Measurements from ENCODE around the gene TMEM250. TPM values are rescaled to one million over a fixed set of nuclear protein-coding genes. Genes with fewer than 3 reads are reported as not detected.

Gene TMEM250
- total and polyA plus RNA-seq, 9 of the 15 experiments (the other 6 are each of a cell fraction or from before 2014, with no cell fraction given), result 0.32 to 44.6 (median 12.2) TPM

DNA sequence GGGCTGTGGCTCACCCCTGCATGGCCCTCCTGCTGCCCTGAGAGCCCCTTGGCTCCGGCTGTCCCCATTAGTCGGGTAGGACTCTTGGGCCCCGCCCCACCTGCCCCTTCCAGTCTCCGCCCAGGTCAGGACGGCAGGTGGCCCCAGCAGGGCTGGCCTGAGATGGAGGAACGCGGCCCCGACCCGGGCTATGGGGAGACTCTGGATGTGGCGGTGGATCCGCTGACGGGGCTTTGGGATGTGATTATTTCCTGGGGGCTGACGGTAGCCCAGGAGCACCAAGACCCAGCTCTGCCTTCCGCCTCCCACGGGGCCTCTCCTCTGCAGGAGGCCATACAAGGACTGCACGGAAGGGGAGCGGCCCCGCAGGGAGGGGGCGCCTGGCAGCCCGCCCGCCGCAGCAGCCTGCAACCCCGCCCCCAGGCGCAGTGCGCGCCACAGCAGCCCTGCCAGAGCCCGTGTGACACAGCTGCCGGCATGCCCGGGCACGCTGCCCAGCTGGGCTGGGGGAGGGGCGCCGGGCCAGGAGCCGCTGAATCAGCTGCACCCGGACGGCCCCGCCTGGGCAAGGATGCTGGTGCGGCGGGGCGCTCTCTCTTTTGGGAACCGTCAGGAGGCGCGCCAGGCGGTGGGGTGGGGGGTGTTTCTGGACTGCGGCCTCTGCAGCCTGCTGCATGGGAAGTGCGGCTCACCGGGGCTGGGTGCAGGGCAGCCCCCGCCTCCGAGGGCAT, 9.2 kb downstream of the TMEM250 start (continued):
- TF ChIP-seq, protein P1, sequence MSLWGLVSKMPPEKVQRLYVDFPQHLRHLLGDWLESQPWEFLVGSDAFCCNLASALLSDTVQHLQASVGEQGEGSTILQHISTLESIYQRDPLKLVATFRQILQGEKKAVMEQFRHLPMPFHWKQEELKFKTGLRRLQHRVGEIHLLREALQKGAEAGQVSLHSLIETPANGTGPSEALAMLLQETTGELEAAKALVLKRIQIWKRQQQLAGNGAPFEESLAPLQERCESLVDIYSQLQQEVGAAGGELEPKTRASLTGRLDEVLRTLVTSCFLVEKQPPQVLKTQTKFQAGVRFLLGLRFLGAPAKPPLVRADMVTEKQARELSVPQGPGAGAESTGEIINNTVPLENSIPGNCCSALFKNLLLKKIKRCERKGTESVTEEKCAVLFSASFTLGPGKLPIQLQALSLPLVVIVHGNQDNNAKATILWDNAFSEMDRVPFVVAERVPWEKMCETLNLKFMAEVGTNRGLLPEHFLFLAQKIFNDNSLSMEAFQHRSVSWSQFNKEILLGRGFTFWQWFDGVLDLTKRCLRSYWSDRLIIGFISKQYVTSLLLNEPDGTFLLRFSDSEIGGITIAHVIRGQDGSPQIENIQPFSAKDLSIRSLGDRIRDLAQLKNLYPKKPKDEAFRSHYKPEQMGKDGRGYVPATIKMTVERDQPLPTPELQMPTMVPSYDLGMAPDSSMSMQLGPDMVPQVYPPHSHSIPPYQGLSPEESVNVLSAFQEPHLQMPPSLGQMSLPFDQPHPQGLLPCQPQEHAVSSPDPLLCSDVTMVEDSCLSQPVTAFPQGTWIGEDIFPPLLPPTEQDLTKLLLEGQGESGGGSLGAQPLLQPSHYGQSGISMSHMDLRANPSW (CRISPR knock-in tag; IDR thresholded peaks at IDR 0.05), result no peak
- TF ChIP-seq, protein P2, sequence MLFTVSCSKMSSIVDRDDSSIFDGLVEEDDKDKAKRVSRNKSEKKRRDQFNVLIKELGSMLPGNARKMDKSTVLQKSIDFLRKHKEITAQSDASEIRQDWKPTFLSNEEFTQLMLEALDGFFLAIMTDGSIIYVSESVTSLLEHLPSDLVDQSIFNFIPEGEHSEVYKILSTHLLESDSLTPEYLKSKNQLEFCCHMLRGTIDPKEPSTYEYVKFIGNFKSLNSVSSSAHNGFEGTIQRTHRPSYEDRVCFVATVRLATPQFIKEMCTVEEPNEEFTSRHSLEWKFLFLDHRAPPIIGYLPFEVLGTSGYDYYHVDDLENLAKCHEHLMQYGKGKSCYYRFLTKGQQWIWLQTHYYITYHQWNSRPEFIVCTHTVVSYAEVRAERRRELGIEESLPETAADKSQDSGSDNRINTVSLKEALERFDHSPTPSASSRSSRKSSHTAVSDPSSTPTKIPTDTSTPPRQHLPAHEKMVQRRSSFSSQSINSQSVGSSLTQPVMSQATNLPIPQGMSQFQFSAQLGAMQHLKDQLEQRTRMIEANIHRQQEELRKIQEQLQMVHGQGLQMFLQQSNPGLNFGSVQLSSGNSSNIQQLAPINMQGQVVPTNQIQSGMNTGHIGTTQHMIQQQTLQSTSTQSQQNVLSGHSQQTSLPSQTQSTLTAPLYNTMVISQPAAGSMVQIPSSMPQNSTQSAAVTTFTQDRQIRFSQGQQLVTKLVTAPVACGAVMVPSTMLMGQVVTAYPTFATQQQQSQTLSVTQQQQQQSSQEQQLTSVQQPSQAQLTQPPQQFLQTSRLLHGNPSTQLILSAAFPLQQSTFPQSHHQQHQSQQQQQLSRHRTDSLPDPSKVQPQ (CRISPR knock-in tag; IDR thresholded peaks at IDR 0.05; ENCODE audit: borderline replicate concordance), result no peak
- TF ChIP-seq ZBED1 (IDR thresholded peaks at IDR 0.05), result no peak
- TF ChIP-seq, protein P3, sequence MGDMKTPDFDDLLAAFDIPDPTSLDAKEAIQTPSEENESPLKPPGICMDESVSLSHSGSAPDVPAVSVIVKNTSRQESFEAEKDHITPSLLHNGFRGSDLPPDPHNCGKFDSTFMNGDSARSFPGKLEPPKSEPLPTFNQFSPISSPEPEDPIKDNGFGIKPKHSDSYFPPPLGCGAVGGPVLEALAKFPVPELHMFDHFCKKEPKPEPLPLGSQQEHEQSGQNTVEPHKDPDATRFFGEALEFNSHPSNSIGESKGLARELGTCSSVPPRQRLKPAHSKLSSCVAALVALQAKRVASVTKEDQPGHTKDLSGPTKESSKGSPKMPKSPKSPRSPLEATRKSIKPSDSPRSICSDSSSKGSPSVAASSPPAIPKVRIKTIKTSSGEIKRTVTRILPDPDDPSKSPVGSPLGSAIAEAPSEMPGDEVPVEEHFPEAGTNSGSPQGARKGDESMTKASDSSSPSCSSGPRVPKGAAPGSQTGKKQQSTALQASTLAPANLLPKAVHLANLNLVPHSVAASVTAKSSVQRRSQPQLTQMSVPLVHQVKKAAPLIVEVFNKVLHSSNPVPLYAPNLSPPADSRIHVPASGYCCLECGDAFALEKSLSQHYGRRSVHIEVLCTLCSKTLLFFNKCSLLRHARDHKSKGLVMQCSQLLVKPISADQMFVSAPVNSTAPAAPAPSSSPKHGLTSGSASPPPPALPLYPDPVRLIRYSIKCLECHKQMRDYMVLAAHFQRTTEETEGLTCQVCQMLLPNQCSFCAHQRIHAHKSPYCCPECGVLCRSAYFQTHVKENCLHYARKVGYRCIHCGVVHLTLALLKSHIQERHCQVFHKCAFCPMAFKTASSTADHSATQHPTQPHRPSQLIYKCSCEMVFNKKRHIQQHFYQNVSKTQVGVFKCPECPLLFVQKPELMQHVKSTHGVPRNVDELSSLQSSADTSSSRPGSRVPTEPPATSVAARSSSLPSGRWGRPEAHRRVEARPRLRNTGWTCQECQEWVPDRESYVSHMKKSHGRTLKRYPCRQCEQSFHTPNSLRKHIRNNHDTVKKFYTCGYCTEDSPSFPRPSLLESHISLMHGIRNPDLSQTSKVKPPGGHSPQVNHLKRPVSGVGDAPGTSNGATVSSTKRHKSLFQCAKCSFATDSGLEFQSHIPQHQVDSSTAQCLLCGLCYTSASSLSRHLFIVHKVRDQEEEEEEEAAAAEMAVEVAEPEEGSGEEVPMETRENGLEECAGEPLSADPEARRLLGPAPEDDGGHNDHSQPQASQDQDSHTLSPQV (IDR thresholded peaks at IDR 0.05), result no peak
- TF ChIP-seq ZC3H11A (IDR thresholded peaks at IDR 0.05; ENCODE audit: low read depth, low read length), result no peak
- TF ChIP-seq CSDE1 (IDR thresholded peaks at IDR 0.05), result no peak
- no peak for TF ChIP-seq STAT5B (CRISPR knock-in tag; IDR thresholded peaks at IDR 0.05)
- no peak for TF ChIP-seq GABPB2 (CRISPR knock-in tag; conservative IDR thresholded peaks at IDR 0.05)
- TF ChIP-seq BRD9 (IDR thresholded peaks at IDR 0.05; ENCODE audit: low read depth, partially characterized antibody), result no peak
- TF ChIP-seq TBP (optimal IDR thresholded peaks at IDR 0.05; ENCODE audit: low read depth, low read length), result peak; percentile 35
- TF ChIP-seq, protein P4, sequence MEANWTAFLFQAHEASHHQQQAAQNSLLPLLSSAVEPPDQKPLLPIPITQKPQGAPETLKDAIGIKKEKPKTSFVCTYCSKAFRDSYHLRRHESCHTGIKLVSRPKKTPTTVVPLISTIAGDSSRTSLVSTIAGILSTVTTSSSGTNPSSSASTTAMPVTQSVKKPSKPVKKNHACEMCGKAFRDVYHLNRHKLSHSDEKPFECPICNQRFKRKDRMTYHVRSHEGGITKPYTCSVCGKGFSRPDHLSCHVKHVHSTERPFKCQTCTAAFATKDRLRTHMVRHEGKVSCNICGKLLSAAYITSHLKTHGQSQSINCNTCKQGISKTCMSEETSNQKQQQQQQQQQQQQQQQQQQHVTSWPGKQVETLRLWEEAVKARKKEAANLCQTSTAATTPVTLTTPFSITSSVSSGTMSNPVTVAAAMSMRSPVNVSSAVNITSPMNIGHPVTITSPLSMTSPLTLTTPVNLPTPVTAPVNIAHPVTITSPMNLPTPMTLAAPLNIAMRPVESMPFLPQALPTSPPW (CRISPR knock-in tag; IDR thresholded peaks at IDR 0.05), result peak; percentile 80
- TF ChIP-seq SREBF2 (CRISPR knock-in tag; IDR thresholded peaks at IDR 0.05), result no peak
- 0 out of 2 replicates have a peak, but pooled peaks have one; percentile 14 for TF ChIP-seq KLF13 (tag; IDR thresholded peaks at IDR 0.05; ENCODE audit: borderline replicate concordance, low read depth)
- TF ChIP-seq ERF (CRISPR knock-in tag; IDR thresholded peaks at IDR 0.05), result no peak
- no peak for TF ChIP-seq SMAD3 (CRISPR knock-in tag; conservative IDR thresholded peaks at IDR 0.05)
- peak; percentile 66 for TF ChIP-seq POLR2A (conservative IDR thresholded peaks at IDR 0.05)
- no peak for TF ChIP-seq HSF4 (CRISPR knock-in tag; IDR thresholded peaks at IDR 0.05; ENCODE audit: borderline replicate concordance)
